Omental fat pad (tissue), 4 donors: Measurements from ENCODE around the gene HOXB3. TPM values are rescaled to one million over a fixed set of nuclear protein-coding genes. Genes with fewer than 3 reads are reported as not detected.
"Not testable (repeated sequence)": the region's sequence is repeated elsewhere in the genome, so short reads cannot be mapped to it uniquely, and the experiment has no call there.

Experiments
- ATAC-seq: fragments of 150-250 bp; one replicate; pipeline ENCODE4 v1.9.1; 2016; ENCODE audit warnings: mild to moderate bottlenecking, moderate library complexity; ENCODE audit not compliant: low FRiP score
- DNase-seq: peaks from one replicate; pipeline ENCODE4 v3.0.0-alpha.2; 2019; ENCODE audit warnings: low spot score
- CTCF ChIP-seq, 3 donors: fragments of 450-650 bp; IDR thresholded peaks; one replicate each; pipeline ENCODE4 v1.5.1; 2016 to 2017; ENCODE audit warnings: antibody characterized with exemption in 3 of 3, mild to moderate bottlenecking in 3 of 3, moderate library complexity in 2 of 3
- total RNA-seq, 4 donors: library from RNA; depleted of rRNA; stranded (reverse); fragments of >200 nt; gene quantifications; one replicate each; pipeline ENCODE4 v1.1.0, GENCODE V29; 2016

HOXB3 gene
- total RNA-seq, 4 donors from 2014 or later, result 4.8 to 30.3 (median 10.6) TPM

- DNase-seq (no peak), ATAC-seq (peak; percentile 17)
- no peak for TF ChIP-seq CTCF (IDR thresholded peaks at IDR 0.05)
Measured at GRCh38 chr17:48539177-48539576, 50.9 kb downstream of the HOXB3 start.

GRCh38 chr17:48537316-48537715 lies 52.7 kb downstream of the HOXB3 start:
- ATAC-seq (no peak), DNase-seq (no peak)
- TF ChIP-seq CTCF (IDR thresholded peaks at IDR 0.05), result no peak

- ATAC-seq, DNase-seq: not testable (repeated sequence)
Measured at GRCh38 chr17:48535793-48536559, 54.1 kb downstream of the HOXB3 start.

GRCh38 chr17:48532261-48532660 lies 57.8 kb downstream of the HOXB3 start:
- no peak for DNase-seq
- no peak for TF ChIP-seq CTCF (IDR thresholded peaks at IDR 0.05)
- no peak for ATAC-seq

- no peak for DNase-seq
- ATAC-seq, result no peak
- no peak for TF ChIP-seq CTCF (IDR thresholded peaks at IDR 0.05)
Measured at GRCh38 chr17:48530887-48531272, 59.2 kb downstream of the HOXB3 start, which contains the start of gene HOXB1. HOXB1 (minus strand) TSS chr17:48531011; CDS start chr17:48530904, 107 bp downstream.

- DNase-seq (no peak), ATAC-seq (no peak)
- no peak for TF ChIP-seq CTCF (IDR thresholded peaks at IDR 0.05)
Measured at GRCh38 chr17:48530208-48530886, 59.7 kb downstream of the HOXB3 start.

- ATAC-seq (no peak), DNase-seq (no peak)
- TF ChIP-seq CTCF (IDR thresholded peaks at IDR 0.05), result no peak
Measured at GRCh38 chr17:48529683-48530009, 60.4 kb downstream of the HOXB3 start.
